ENCODE measurements around the gene SLC9A4. TPM values are rescaled to one million over a fixed set of nuclear protein-coding genes. Genes with fewer than 3 reads are reported as not detected.

SLC9A4 gene
- total and polyA plus RNA-seq, 10 of the 15 experiments (the other 5 are each of a cell fraction or from before 2014, with no cell fraction given): 0.10 TPM; not detected in 9

- no peaks in the 10 kb centered on the region for H3K36me3 ChIP-seq (ENCODE audit: control insufficient read depth in 2 of 2, insufficient read depth in 2 of 2, low read length in 1 of 2)
- H3K4me2 ChIP-seq (ENCODE audit: control insufficient read depth, insufficient read depth): no peak overlapping the region
- intact Hi-C loops (cut with micrococcal nuclease; ENCODE audit: unreplicated experiment): loop anchor here (2.0 kb wide), 1 partner anchor 19 kb away; the partner anchor contains the start of gene SLC9A4
- no peaks in the 10 kb centered on the region for H3K27me3 ChIP-seq (replicated peaks in 1 of 2; ENCODE audit: control insufficient read depth in 2 of 2, insufficient read depth in 2 of 2, low read length in 1 of 2)
- no peaks in the 10 kb centered on the region for H4K20me1 ChIP-seq (ENCODE audit: control insufficient read depth, insufficient read depth)
- no TSS peak for BruUV-seq (replicated peaks)
- H3K9ac ChIP-seq (ENCODE audit: control insufficient read depth, insufficient read depth, low read length): no peak overlapping the region
- no peaks in the 10 kb centered on the region for H3K4me1 ChIP-seq (ENCODE audit: control insufficient read depth, insufficient read depth, low read length)
- ChIA-PET RAD21 (ENCODE audit: unreplicated experiment) (interaction anchor here (1.5 to 1.6 kb wide), 2 partner anchors 213 to 622 kb away, joined by 3 to 5 read pairs; no protein-coding TSS in a partner anchor), CTCF (interaction anchor here (0.7 to 2.4 kb wide), 5 partner anchors 10 to 151 kb away, joined by 3 to 10 read pairs (median 5); partner anchors contain the start of gene SLC9A4), POLR2A (no interaction called here), SMC1A (ENCODE audit: uncharacterized antibody, unreplicated experiment) (no interaction called here)
- TF ChIP-seq SMAD5 (IDR thresholded peaks at IDR 0.05; ENCODE audit: low read depth): no peak
- TF ChIP-seq BRCA1 (IDR thresholded peaks at IDR 0.05; ENCODE audit: low read depth, low read length): no peak
- TF ChIP-seq CBX3 (IDR thresholded peaks at IDR 0.05; ENCODE audit: borderline replicate concordance, low read depth): no peak
- TF ChIP-seq HDGF (IDR thresholded peaks at IDR 0.05): no peak
- no peak for TF ChIP-seq BCL3 (IDR thresholded peaks at IDR 0.05; ENCODE audit: borderline replicate concordance, insufficient read depth, low read depth, low read length, poor library complexity, severe bottlenecking)
- no peak for TF ChIP-seq MTA3 (IDR thresholded peaks at IDR 0.05; ENCODE audit: borderline replicate concordance, low read length)
- TF ChIP-seq SRF (IDR thresholded peaks at IDR 0.05; ENCODE audit: low read depth in 2 of 2, low read length in 2 of 2): no peak
- TF ChIP-seq, protein P1, sequence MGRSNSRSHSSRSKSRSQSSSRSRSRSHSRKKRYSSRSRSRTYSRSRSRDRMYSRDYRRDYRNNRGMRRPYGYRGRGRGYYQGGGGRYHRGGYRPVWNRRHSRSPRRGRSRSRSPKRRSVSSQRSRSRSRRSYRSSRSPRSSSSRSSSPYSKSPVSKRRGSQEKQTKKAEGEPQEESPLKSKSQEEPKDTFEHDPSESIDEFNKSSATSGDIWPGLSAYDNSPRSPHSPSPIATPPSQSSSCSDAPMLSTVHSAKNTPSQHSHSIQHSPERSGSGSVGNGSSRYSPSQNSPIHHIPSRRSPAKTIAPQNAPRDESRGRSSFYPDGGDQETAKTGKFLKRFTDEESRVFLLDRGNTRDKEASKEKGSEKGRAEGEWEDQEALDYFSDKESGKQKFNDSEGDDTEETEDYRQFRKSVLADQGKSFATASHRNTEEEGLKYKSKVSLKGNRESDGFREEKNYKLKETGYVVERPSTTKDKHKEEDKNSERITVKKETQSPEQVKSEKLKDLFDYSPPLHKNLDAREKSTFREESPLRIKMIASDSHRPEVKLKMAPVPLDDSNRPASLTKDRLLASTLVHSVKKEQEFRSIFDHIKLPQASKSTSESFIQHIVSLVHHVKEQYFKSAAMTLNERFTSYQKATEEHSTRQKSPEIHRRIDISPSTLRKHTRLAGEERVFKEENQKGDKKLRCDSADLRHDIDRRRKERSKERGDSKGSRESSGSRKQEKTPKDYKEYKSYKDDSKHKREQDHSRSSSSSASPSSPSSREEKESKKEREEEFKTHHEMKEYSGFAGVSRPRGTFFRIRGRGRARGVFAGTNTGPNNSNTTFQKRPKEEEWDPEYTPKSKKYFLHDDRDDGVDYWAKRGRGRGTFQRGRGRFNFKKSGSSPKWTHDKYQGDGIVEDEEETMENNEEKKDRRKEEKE (IDR thresholded peaks at IDR 0.05): no peak
- no peak for TF ChIP-seq ELK1 (IDR thresholded peaks at IDR 0.05; ENCODE audit: low read depth, low read length)
- no peak for TF ChIP-seq MEF2A (IDR thresholded peaks at IDR 0.05; ENCODE audit: insufficient read depth, low read depth, low read length)
- no peak for TF ChIP-seq MXI1 (IDR thresholded peaks at IDR 0.05; ENCODE audit: low read depth, low read length)
- TF ChIP-seq POLR2A (IDR thresholded peaks at IDR 0.05; ENCODE audit: low read depth, low read length): no peak
- no peak for TF ChIP-seq FOS (IDR thresholded peaks at IDR 0.05; ENCODE audit: borderline replicate concordance, extremely low read depth, insufficient read length)
- TF ChIP-seq YY1 (IDR thresholded peaks at IDR 0.05; ENCODE audit: low read depth, low read length): no peak
- TF ChIP-seq IKZF2 (IDR thresholded peaks at IDR 0.05): no peak
- no peak for TF ChIP-seq POLR2AphosphoS2 (IDR thresholded peaks at IDR 0.05; ENCODE audit: low read depth, low read length)
- DNase-seq (ENCODE audit: low read depth, low spot score) (no peak), FAIRE-seq (no peak), ATAC-seq (no peak)
- no peak overlapping the region for H3K27ac ChIP-seq (ENCODE audit: control insufficient read depth, insufficient read depth)
- no peaks in the 10 kb centered on the region for H3K79me2 ChIP-seq (ENCODE audit: control insufficient read depth, insufficient read depth, low read length)
- 64% methylated on average over 4 of the region's 4 CpGs for WGBS (ENCODE audit: insufficient coverage, insufficient replicate concordance, low lambda C conversion rate, missing lambda C conversion rate)
- no peak overlapping the region for H3K4me3 ChIP-seq
- H2AFZ ChIP-seq (ENCODE audit: control insufficient read depth, low read depth, low read length): no peak overlapping the region
- no peaks in the 10 kb centered on the region for H3K9me3 ChIP-seq (replicated peaks; ENCODE audit: control insufficient read depth, insufficient read depth, low read length)
- in situ Hi-C loops (cut with MboI): loop anchor here (25.0 kb wide), 1 partner anchor 1041 kb away; no protein-coding TSS in a partner anchor
Observed at GRCh38 chr2:102453501-102453900, 19.5 kb upstream of the SLC9A4 start.
